BJ (cell line): ENCODE measurements around the gene CDC37. TPM values are rescaled to one million over a fixed set of nuclear protein-coding genes. Genes with fewer than 3 reads are reported as not detected.

Experiments
- CTCF ChIA-PET: fragments of 350-600 bp; formaldehyde crosslinking; extraction: SDS; loops from one replicate; lab custom pipeline; 2021; ENCODE audit warnings: antibody characterized with exemption, inconsistent platforms; lab: Yijun Ruan, JAX
- POLR2A ChIA-PET: fragments of 300-600 bp; sonication (Branson Sonifier 250); formaldehyde crosslinking; extraction: SDS; loops from one replicate; lab custom pipeline; 2021; ENCODE audit warnings: antibody characterized with exemption; lab: Charles Lee
- DNase-seq: peaks from one replicate; pipeline ENCODE4 v3.0.0-alpha.2; 2011; ENCODE audit warnings: low read depth
- H3K27me3 ChIP-seq: 2 replicates; pipeline ENCODE4 v1.6.0; 2011; ENCODE audit warnings: low read length; ENCODE audit not compliant: control insufficient read depth, insufficient read depth
- H3K36me3 ChIP-seq: 2 replicates; pipeline ENCODE4 v1.5.1; 2011; ENCODE audit warnings: low read length; ENCODE audit not compliant: control insufficient read depth, insufficient read depth
- H3K4me3 ChIP-seq: 2 replicates; pipeline ENCODE4 v1.5.1; 2011; ENCODE audit warnings: low read depth, mild to moderate bottlenecking, control low read depth, low read length
- CTCF ChIP-seq: IDR thresholded peaks from 2 replicates; pipeline ENCODE4 v1.5.1; 2011; ENCODE audit warnings: low read depth, mild to moderate bottlenecking, control low read depth, inconsistent platforms, low read length, moderate library complexity; ENCODE audit not compliant: insufficient read depth
- polyA plus RNA-seq: library from polyadenylated mRNA; depleted of rRNA; stranded (reverse); fragments of >200 nt; gene quantifications from 2 replicates; pipeline ENCODE4 v1.2.3, GENCODE V29; 2011

The CDC37 gene
- polyA plus RNA-seq, 1 experiment = 429 TPM

GRCh38 chr19:10395436-10395835 lies 7.9 kb downstream of the CDC37 start:
- Histone ChIP-seq H3K4me3 (no peak overlapping the region), H3K27me3 (no peaks in the 10 kb centered on the region), H3K36me3 (peaks cover 29% of the 10 kb centered on the region)
- TF ChIP-seq CTCF = no peak
- no peak for DNase-seq
- ChIA-PET POLR2A (no interaction called here), CTCF (interaction anchor here (1.0 to 5.2 kb wide), 2 partner anchors 136 to 137 kb away, joined by 3 to 86 read pairs; no protein-coding TSS in a partner anchor)

DNA sequence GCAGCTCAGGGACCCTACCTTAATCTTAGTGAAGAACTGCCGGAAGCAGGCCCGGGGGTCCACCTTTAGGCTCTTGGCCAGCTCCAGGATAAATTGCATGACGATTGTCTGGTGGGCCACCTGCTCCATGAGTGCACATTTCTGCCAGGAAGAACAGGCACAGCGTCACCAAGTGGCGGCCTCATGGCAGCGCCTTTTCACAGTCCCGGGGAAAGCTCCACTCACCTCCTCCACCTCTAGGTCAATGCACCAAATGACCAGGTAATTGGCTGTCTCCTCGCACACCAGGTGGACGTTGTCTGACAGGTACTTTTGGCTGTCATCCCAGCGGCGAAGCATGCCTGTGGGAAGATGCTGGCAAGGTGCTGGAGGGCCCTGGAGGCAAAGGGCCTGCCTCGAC lies 8.3 kb downstream of the CDC37 start:
- POLR2A ChIA-PET = no interaction called here
- CTCF ChIA-PET = interaction anchor here (5.2 kb wide), 1 partner anchor 135 kb away, joined by 86 read pairs; no protein-coding TSS in a partner anchor
- no peak for DNase-seq
- TF ChIP-seq CTCF = no peak
- no peaks in the 10 kb centered on the region for H3K27me3 ChIP-seq
- H3K4me3 ChIP-seq = no peak overlapping the region
- peaks cover 29% of the 10 kb centered on the region for H3K36me3 ChIP-seq

GRCh38 chr19:10393137-10393536 lies 10.2 kb downstream of the CDC37 start:
- H3K27me3 ChIP-seq = no peaks in the 10 kb centered on the region
- H3K4me3 ChIP-seq = no peak overlapping the region
- ChIA-PET CTCF (interaction anchor here (3.1 to 5.2 kb wide), 3 partner anchors 8 to 134 kb away, joined by 42 to 93 read pairs (median 86); partner anchors contain the start of genes CDC37 and ICAM1), POLR2A (no interaction called here)
- DNase-seq = no peak
- H3K36me3 ChIP-seq = peaks cover 28% of the 10 kb centered on the region
- no peak for TF ChIP-seq CTCF

- CTCF ChIA-PET = interaction anchor here (0.8 to 5.2 kb wide), 7 partner anchors 9 to 133 kb away, joined by 3 to 93 read pairs (median 12); partner anchors contain the start of genes CDC37 and ICAM1
- no peaks in the 10 kb centered on the region for H3K27me3 ChIP-seq
- TF ChIP-seq CTCF = no peak
- POLR2A ChIA-PET = no interaction called here
- H3K4me3 ChIP-seq = no peak overlapping the region
- H3K36me3 ChIP-seq = peaks cover 26% of the 10 kb centered on the region
- no peak for DNase-seq
Measured at GRCh38 chr19:10392120-10392519, 11.2 kb downstream of the CDC37 start.

- no peak for DNase-seq
- H3K4me3 ChIP-seq = no peak overlapping the region
- POLR2A ChIA-PET = no interaction called here
- CTCF ChIA-PET = interaction anchor here (0.5 to 5.2 kb wide), 19 partner anchors 7 to 479 kb away, joined by 3 to 93 read pairs (median 4); partner anchors contain the start of genes CDC37, ICAM1 and PPAN
- TF ChIP-seq CTCF = peak; percentile 91
- peaks cover 21% of the 10 kb centered on the region for H3K36me3 ChIP-seq
- no peaks in the 10 kb centered on the region for H3K27me3 ChIP-seq
Measured at GRCh38 chr19:10390652-10391286, 12.6 kb downstream of the CDC37 start.
